IMR-90 (cell line): Measurements from ENCODE around the gene HOXD10.

Experiments used
- BHLHE40 ChIP-seq: fragments of 150-350 bp; IDR thresholded peaks from 2 replicates; pipeline ENCODE4 v1.6.1; 2016; ENCODE audit warnings: mild to moderate bottlenecking, low read depth, low read length
- CEBPB ChIP-seq: IDR thresholded peaks from 2 replicates; pipeline ENCODE4 v1.6.1; 2012; ENCODE audit warnings: low read depth, low read length, improper control_type of control experiment
- FOS ChIP-seq: fragments of 150-350 bp; IDR thresholded peaks from 2 replicates; pipeline ENCODE4 v1.6.1; 2016; ENCODE audit warnings: low read depth, low read length
- MAFK ChIP-seq: IDR thresholded peaks from 2 replicates; pipeline ENCODE4 v1.6.1; 2012; ENCODE audit warnings: low read depth, low read length, improper control_type of control experiment
- MAZ ChIP-seq: IDR thresholded peaks from 2 replicates; pipeline ENCODE4 v1.6.1; 2012; ENCODE audit warnings: low read depth, mild to moderate bottlenecking, low read length, improper control_type of control experiment, moderate library complexity, borderline replicate concordance
- MXI1 ChIP-seq: IDR thresholded peaks from 2 replicates; pipeline ENCODE4 v1.6.1; 2012; ENCODE audit warnings: low read depth, mild to moderate bottlenecking, low read length, moderate library complexity, borderline replicate concordance
- NFE2L2 ChIP-seq: fragments of 150-350 bp; IDR thresholded peaks from 2 replicates; pipeline ENCODE4 v1.6.1; 2016; ENCODE audit warnings: low read depth, mild to moderate bottlenecking, low read length
- POLR2A ChIP-seq: IDR thresholded peaks from 2 replicates; pipeline ENCODE4 v1.6.1; 2012; ENCODE audit warnings: mild to moderate bottlenecking, low read depth, low read length
- RAD21 ChIP-seq: IDR thresholded peaks from 2 replicates; pipeline ENCODE4 v1.6.1; 2012; ENCODE audit warnings: low read length, improper control_type of control experiment
- RCOR1 ChIP-seq: IDR thresholded peaks from 2 replicates; pipeline ENCODE4 v1.6.1; 2012; ENCODE audit warnings: mild to moderate bottlenecking, low read length, improper control_type of control experiment; ENCODE audit not compliant: insufficient replicate concordance
- RFX5 ChIP-seq: IDR thresholded peaks from 2 replicates; pipeline ENCODE4 v1.8.0; 2012; ENCODE audit warnings: low read depth, mild to moderate bottlenecking, low read length, moderate library complexity
- SMC3 ChIP-seq: fragments of 150-350 bp; IDR thresholded peaks from 2 replicates; pipeline ENCODE4 v1.6.1; 2016; ENCODE audit warnings: low read depth, mild to moderate bottlenecking, antibody characterized with exemption, low read length, moderate library complexity
- TF ChIP-seq, protein P1 (sequence below): conservative IDR thresholded peaks from 2 replicates; pipeline ENCODE4 v1.5.1; 2012; ENCODE audit warnings: mild to moderate bottlenecking, low read depth, low read length, improper control_type of control experiment
- TF ChIP-seq, protein P2 (sequence below): fragments of 150-350 bp; IDR thresholded peaks from 2 replicates; pipeline ENCODE4 v1.6.1; 2017; ENCODE audit warnings: mild to moderate bottlenecking, antibody characterized with exemption, low read length, low read depth

DNA sequence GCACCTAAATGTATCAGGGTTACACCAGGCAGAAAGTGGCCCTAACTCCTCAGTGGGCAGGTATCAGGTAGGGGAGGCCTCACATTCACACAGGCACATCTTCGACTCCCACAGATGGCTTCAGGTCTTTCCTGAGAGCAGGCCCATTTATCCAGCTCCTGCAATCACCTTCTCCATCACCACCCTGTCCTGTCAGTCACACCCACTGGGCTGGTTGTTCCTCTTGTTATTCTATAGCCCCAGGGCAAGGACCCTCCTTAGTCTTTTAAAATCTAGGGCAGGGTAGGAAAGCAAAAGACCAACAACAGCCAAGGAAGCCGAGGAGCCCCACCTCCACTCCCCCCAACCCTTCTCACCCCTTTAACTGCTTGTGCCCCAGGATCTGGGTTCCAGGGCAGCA lies 25.7 kb downstream of the HOXD10 start:
- TF ChIP-seq, protein P1, sequence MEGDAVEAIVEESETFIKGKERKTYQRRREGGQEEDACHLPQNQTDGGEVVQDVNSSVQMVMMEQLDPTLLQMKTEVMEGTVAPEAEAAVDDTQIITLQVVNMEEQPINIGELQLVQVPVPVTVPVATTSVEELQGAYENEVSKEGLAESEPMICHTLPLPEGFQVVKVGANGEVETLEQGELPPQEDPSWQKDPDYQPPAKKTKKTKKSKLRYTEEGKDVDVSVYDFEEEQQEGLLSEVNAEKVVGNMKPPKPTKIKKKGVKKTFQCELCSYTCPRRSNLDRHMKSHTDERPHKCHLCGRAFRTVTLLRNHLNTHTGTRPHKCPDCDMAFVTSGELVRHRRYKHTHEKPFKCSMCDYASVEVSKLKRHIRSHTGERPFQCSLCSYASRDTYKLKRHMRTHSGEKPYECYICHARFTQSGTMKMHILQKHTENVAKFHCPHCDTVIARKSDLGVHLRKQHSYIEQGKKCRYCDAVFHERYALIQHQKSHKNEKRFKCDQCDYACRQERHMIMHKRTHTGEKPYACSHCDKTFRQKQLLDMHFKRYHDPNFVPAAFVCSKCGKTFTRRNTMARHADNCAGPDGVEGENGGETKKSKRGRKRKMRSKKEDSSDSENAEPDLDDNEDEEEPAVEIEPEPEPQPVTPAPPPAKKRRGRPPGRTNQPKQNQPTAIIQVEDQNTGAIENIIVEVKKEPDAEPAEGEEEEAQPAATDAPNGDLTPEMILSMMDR: no peak
- TF ChIP-seq RAD21: no peak
- no peak for TF ChIP-seq POLR2A
- no peak for TF ChIP-seq MAFK
- TF ChIP-seq NFE2L2: no peak
- TF ChIP-seq RCOR1: no peak
- no peak for TF ChIP-seq BHLHE40
- no peak for TF ChIP-seq MXI1
- TF ChIP-seq RFX5: no peak
- no peak for TF ChIP-seq CEBPB
- TF ChIP-seq, protein P2, sequence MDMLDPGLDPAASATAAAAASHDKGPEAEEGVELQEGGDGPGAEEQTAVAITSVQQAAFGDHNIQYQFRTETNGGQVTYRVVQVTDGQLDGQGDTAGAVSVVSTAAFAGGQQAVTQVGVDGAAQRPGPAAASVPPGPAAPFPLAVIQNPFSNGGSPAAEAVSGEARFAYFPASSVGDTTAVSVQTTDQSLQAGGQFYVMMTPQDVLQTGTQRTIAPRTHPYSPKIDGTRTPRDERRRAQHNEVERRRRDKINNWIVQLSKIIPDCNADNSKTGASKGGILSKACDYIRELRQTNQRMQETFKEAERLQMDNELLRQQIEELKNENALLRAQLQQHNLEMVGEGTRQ: no peak
- no peak for TF ChIP-seq FOS
- TF ChIP-seq SMC3: no peak
- TF ChIP-seq MAZ: no peak
